SK-N-MC (cell line): ENCODE measurements around the gene ZNF443.

ENCODE experiments used
- EZH2 ChIP-seq: fragments of 200-600 bp; sonication (generic); IDR thresholded peaks from one replicate; pipeline ENCODE4 v1.6.1; 2017; ENCODE audit warnings: antibody characterized with exemption
- FOXP2 ChIP-seq: optimal IDR thresholded peaks from 2 replicates; pipeline ENCODE3; 2011; ENCODE audit warnings: mild to moderate bottlenecking, moderate library complexity; ENCODE audit not compliant: insufficient read depth; ENCODE audit errors: extremely low read length, control extremely low read depth
- POLR2AphosphoS5 ChIP-seq: IDR thresholded peaks from 2 replicates; pipeline ENCODE4 v1.6.1; 2012; ENCODE audit warnings: mild to moderate bottlenecking, low read depth, low read length, borderline replicate concordance

DNA sequence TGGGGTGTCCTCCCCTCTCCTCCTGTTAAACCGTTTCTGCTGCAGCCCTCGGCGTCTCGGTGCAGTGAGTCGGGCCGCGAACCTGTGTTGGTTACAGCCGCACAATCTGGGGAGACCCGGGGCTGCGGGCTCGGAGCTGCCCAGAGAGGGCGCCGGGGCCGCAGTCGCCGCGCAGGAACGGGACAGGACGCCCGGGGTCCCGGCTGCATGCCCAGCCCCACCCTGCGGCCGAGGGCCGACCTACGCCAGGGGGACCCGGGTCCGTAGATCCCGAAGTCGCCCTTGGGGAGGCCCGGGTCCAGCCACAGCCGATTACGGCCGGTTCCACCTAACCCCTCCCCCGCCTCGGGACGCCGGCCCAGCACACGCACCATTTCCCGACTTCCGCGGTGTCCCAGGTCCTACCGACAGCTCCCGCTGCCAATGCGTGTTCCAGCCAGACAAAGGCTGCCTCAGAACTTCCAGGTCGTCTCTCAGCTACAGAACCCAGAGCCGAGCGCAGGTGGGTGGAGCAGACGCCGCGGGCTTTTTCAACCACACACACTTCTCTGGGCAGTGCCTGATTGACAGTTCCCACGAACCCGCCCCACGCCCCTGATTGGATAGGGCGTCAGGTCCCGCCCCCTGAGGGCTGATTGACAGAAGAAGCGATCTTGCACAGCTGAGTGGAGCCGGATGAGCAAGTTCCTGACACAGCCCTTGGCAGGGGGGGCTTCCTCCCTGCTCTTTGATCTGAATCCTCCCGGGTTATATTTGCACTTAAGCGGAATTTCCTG is at the start of gene ZNF443:
- TF ChIP-seq POLR2AphosphoS5 (peak; percentile 47; the same call in 1 of the 2 replicates), EZH2 (no peak), FOXP2 (no peak)
